ENCODE results near the gene FILIP1L.

GRCh38 chr3:100087198-100087597, 27.1 kb downstream of the FILIP1L start:
- TF ChIP-seq CTCF (IDR thresholded peaks at IDR 0.05) (no peak), POLR2A (IDR thresholded peaks at IDR 0.05) (no peak), POLR2AphosphoS5 (IDR thresholded peaks at IDR 0.05) (no peak)
